ENCODE results near the gene RXFP2.

DNA sequence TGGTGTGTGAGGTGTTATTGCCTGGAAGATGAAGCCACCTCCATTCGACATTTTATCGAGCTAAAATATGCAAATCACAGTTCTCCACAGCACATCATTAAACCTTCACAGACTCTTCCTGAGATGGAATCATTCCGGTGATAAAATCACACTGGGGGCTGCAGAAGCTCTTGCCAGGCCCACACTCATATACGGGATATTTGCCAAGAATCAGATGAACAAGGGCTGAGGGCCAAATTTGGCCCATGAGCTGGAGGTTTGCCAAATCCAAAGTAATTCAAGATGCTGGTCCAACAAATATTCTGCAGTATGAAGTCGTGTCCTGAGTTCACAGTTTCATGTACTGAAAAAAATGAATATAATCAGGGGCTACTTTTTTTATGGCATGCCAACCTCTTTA lies 16.7 kb upstream of the RXFP2 start:
- TF ChIP-seq EZH2phosphoT487 (IDR thresholded peaks at IDR 0.05) (no peak), CTCF (IDR thresholded peaks at IDR 0.05) (no peak), EZH2 (IDR thresholded peaks at IDR 0.05) (no peak)
